OCI-LY3 (cell line): ENCODE measurements around the gene DGCR6.
"Not testable (repeated sequence)": the region's sequence is repeated elsewhere in the genome, so short reads cannot be mapped to it uniquely, and the experiment has no call there.

Experiments used
- H2AFZ ChIP-seq: fragments of 200-600, 300-600 bp; shearing (Covaris generic); 2 replicates; pipeline ENCODE4 v1.6.0; 2014; ENCODE audit warnings: antibody characterized with exemption, low read depth, low read length
- H3K27ac ChIP-seq: fragments of 200-600, 300-600 bp; sonication (generic); 2 replicates; pipeline ENCODE4 v1.5.1; 2014; ENCODE audit warnings: mild to moderate bottlenecking, low read length, moderate library complexity, mixed read lengths
- H3K27me3 ChIP-seq: fragments of 200-600, 300-600 bp; sonication (generic); 2 replicates; pipeline ENCODE4 v1.6.1; 2014; ENCODE audit warnings: low read depth, low read length, mixed read lengths
- H3K36me3 ChIP-seq: fragments of 200-600, 300-600 bp; sonication (generic); replicated peaks from 2 replicates; pipeline ENCODE3; 2014; ENCODE audit warnings: low read depth, low read length, mixed read lengths
- H3K4me1 ChIP-seq: fragments of 300-600, 200-600 bp; sonication (generic); 2 replicates; pipeline ENCODE4 v1.6.1; 2014; ENCODE audit warnings: low read length, mixed read lengths
- H3K4me2 ChIP-seq: fragments of 200-600, 300-600 bp; sonication (generic); 2 replicates; pipeline ENCODE4 v1.6.1; 2014; ENCODE audit warnings: low read length, mixed read lengths
- H3K4me3 ChIP-seq: fragments of 300-600, 200-600 bp; sonication (generic); 2 replicates; pipeline ENCODE4 v1.5.1; 2014; ENCODE audit warnings: antibody characterized with exemption, mild to moderate bottlenecking, low read length, moderate library complexity
- H3K79me2 ChIP-seq: fragments of 300-600, 200-600 bp; shearing (Covaris generic); 2 replicates; pipeline ENCODE4 v1.6.1; 2014; ENCODE audit warnings: mild to moderate bottlenecking, low read length, mixed read lengths
- H3K9ac ChIP-seq: fragments of 300-600, 200-600 bp; shearing (Covaris generic); 2 replicates; pipeline ENCODE4 v1.6.0; 2014; ENCODE audit warnings: mild to moderate bottlenecking, low read length, moderate library complexity
- H3K9me3 ChIP-seq: fragments of 200-600, 300-600 bp; shearing (Covaris generic); 2 replicates; pipeline ENCODE4 v1.6.1; 2014; ENCODE audit warnings: low read length, mixed read lengths; ENCODE audit not compliant: insufficient read depth
- H4K20me1 ChIP-seq: fragments of 200-600, 300-600 bp; sonication (generic); 2 replicates; pipeline ENCODE4 v1.6.1; 2016; ENCODE audit warnings: low read length, mixed read lengths; ENCODE audit not compliant: insufficient read depth
- EZH2phosphoT487 ChIP-seq: fragments of 200-600 bp; shearing (Covaris generic); IDR thresholded peaks from 2 replicates; pipeline ENCODE4 v1.6.1; 2018; ENCODE audit warnings: antibody characterized with exemption, mixed run types, low read depth
- TF ChIP-seq, protein P1 (sequence below): fragments of 200-600, 300-600 bp; sonication (generic); IDR thresholded peaks from 2 replicates; pipeline ENCODE4 v1.5.1; 2014; ENCODE audit warnings: antibody characterized with exemption, low read length, low read depth

DGCR6 gene

DNA sequence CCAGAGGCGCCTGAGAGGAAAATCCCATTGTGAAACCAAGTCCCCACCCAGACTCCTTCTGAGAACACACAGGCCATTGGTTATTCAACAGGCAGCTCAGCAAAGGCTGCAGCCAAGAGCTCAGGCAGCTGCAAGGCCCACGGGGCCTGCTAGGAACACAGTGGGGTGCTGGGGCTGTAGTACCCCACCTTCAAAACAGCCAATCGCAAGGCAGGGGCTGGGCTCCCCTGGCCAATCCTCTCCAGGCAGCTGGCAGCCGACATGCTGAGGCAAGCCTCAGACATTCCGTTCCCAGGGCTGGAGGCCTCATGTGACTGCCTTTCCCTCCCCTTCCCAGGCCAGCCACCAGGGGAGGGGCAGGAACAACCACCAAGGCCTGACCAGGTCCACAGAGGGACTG, 23.3 kb downstream of the DGCR6 start:
- no peaks in the 10 kb centered on the region for H3K27me3 ChIP-seq
- no peaks in the 10 kb centered on the region for H3K36me3 ChIP-seq
- no peak overlapping the region for H3K27ac ChIP-seq
- no peak overlapping the region for H3K4me3 ChIP-seq
- H4K20me1 ChIP-seq = no peaks in the 10 kb centered on the region
- TF ChIP-seq, protein P1, sequence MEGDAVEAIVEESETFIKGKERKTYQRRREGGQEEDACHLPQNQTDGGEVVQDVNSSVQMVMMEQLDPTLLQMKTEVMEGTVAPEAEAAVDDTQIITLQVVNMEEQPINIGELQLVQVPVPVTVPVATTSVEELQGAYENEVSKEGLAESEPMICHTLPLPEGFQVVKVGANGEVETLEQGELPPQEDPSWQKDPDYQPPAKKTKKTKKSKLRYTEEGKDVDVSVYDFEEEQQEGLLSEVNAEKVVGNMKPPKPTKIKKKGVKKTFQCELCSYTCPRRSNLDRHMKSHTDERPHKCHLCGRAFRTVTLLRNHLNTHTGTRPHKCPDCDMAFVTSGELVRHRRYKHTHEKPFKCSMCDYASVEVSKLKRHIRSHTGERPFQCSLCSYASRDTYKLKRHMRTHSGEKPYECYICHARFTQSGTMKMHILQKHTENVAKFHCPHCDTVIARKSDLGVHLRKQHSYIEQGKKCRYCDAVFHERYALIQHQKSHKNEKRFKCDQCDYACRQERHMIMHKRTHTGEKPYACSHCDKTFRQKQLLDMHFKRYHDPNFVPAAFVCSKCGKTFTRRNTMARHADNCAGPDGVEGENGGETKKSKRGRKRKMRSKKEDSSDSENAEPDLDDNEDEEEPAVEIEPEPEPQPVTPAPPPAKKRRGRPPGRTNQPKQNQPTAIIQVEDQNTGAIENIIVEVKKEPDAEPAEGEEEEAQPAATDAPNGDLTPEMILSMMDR = no peak
- no peak for TF ChIP-seq EZH2phosphoT487
- no peaks in the 10 kb centered on the region for H3K79me2 ChIP-seq
- no peaks in the 10 kb centered on the region for H3K9me3 ChIP-seq
- no peaks in the 10 kb centered on the region for H3K4me1 ChIP-seq
- H2AFZ ChIP-seq = no peak overlapping the region
- H3K4me2 ChIP-seq = no peak overlapping the region
- no peak overlapping the region for H3K9ac ChIP-seq

DNA sequence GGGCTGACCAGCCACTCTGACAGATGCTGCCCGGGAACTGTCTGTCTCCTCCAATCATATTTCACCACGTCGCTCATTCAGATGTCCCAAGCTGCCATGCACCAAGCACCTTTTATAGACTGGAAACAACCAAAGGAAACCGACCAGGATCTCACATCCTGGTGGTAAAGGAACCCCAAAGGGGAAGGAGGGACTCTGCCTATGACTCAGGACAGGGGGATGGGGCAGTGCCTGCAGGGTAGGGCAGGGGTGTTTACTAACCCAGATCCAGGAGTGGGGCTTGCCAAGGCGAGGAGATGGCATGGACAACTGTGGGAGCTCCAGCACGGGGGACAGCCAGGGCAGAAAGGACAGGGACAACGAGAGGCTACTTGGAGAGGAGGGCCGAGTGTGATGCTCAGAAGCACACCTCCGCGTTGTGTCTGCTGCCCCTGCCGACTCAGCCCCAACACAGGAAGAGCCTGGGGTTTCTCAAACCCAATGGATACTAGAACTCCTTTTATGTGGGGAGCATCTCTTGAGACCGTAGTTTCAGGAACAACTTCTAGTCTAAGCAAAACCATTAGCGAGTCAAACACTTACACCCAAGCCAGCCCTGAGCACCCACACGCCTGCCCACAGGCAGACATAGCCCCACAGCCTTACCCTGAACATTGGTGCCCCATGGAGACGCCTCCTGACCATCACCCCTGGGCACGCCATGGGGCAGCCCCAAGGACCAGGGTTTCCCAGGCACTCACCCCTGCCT, 26.0 kb downstream of the DGCR6 start:
- Histone ChIP-seq H3K9ac (no peak overlapping the region), H4K20me1 (no peaks in the 10 kb centered on the region), H3K9me3 (no peaks in the 10 kb centered on the region), H2AFZ (no peak overlapping the region), H3K4me3 (no peak overlapping the region), H3K4me1 (no peaks in the 10 kb centered on the region), H3K36me3 (no peaks in the 10 kb centered on the region), H3K27me3 (no peaks in the 10 kb centered on the region), H3K4me2 (no peak overlapping the region), H3K79me2 (no peaks in the 10 kb centered on the region), H3K27ac (no peak overlapping the region)
- TF ChIP-seq, protein P1 = no peak
- TF ChIP-seq EZH2phosphoT487 = no peak

DNA sequence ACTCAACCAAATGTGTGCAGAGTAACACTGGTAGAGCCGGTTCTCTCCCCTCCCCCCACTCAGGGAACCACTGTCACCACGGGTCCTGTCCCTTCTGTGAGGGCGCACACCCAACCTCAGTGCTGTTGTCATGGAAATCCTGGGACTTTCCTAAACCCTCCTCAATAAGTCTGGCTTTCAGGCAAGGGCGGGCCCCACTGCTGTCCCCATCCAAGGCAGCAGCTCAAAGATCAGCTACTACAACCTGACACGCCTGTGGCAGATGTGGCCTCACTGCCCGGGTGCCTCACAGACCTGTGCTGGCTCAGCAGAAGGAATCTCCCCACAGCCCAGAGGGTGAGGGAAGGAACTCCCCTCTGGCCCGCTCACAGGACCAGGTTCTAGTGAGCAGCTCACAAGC, 27.8 kb downstream of the DGCR6 start:
- Histone ChIP-seq H3K27me3 (no peaks in the 10 kb centered on the region), H3K4me2 (no peak overlapping the region)

DNA sequence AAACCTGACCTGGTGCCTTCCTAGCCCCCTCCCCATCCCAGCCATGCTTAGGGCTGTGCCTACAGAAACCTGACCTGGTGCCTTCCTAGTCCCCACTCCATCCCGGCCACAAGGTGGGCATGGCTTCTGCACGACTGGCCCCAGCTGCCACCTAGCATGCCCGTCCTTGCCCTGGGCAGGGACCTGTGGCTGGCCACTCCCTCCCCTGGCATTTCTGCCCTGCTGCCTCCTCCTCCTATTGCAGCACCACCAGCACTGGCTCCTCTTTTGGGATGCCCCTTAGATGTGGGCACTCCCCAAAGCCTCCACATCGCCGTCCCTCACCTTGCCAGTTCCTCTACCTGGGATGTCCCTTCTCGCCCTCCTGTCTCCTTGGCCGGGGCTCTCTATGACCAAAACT, 28.6 kb downstream of the DGCR6 start:
- H3K9me3 ChIP-seq, H3K27me3 ChIP-seq, H3K4me3 ChIP-seq, H4K20me1 ChIP-seq, H2AFZ ChIP-seq, H3K4me2 ChIP-seq, H3K4me1 ChIP-seq, H3K9ac ChIP-seq, H3K36me3 ChIP-seq, H3K27ac ChIP-seq, H3K79me2 ChIP-seq: not testable (repeated sequence)

More for the DNA sequence above, 27.8 kb downstream of the DGCR6 start:
- Histone ChIP-seq H4K20me1 (no peaks in the 10 kb centered on the region), H3K79me2 (no peaks in the 10 kb centered on the region), H3K4me3 (no peak overlapping the region), H3K4me1 (no peaks in the 10 kb centered on the region), H3K9me3 (no peaks in the 10 kb centered on the region), H3K9ac (no peak overlapping the region), H3K27ac (no peak overlapping the region), H2AFZ (no peak overlapping the region), H3K36me3 (no peaks in the 10 kb centered on the region)
- TF ChIP-seq, protein P1 = no peak
- TF ChIP-seq EZH2phosphoT487 = no peak
